ENCODE data around the gene CDK17. TPM values are rescaled to one million over a fixed set of nuclear protein-coding genes. Genes with fewer than 3 reads are reported as not detected.

Gene CDK17
- total RNA-seq, 8 experiments from 2014 or later: 28.5 to 61.1 (median 45.5) TPM

GRCh38 chr12:96257550-96258103 lies 142.6 kb downstream of the CDK17 start:
- 50 to 100% (median 80%) methylated on average over 1 to 2 of the region's 2 CpGs; no CpG with 5 or more reads in 3 of the 10 experiments for WGBS, 10 experiments
- Histone ChIP-seq H3K27ac (no peak overlapping the region), H3K4me3 (no peak overlapping the region), H3K4me1 (replicated peaks in 1 of 2) (peaks cover 9 to 10% of the 10 kb centered on the region in 2 donors)
- ATAC-seq (replicated peaks in 6 of 8): no peak
- in situ Hi-C loops (cut with MboI; ENCODE audit: low pct_unique_long_range_greater_than_20kb in 2 of 9, low sequenced_read_pairs in 9 of 9, unreplicated experiment in 9 of 9): loop anchor here in 1 of 9 experiments (25.0 kb wide), 1 partner anchor 255 kb away; no protein-coding TSS in a partner anchor

- H3K4me1 ChIP-seq (replicated peaks in 1 of 2): peaks cover 9 to 10% of the 10 kb centered on the region in 2 donors
- ATAC-seq (replicated peaks in 6 of 8): no peak
- in situ Hi-C loops (cut with MboI; ENCODE audit: low pct_unique_long_range_greater_than_20kb in 2 of 9, low sequenced_read_pairs in 9 of 9, unreplicated experiment in 9 of 9): loop anchor here in 1 of 9 experiments (25.0 kb wide), 1 partner anchor 255 kb away; no protein-coding TSS in a partner anchor
- WGBS, 10 experiments: 20 to 93% (median 80%) methylated on average over 1 to 5 of the region's 7 CpGs; no CpG with 5 or more reads in 3 of the 10 experiments
- no peak overlapping the region for H3K27ac ChIP-seq
- no peak overlapping the region for H3K4me3 ChIP-seq
Observed at GRCh38 chr12:96256672-96257361, 143.4 kb downstream of the CDK17 start.

- Histone ChIP-seq H3K4me3 (no peak overlapping the region), H3K4me1 (replicated peaks in 1 of 2) (peaks cover 10 to 14% of the 10 kb centered on the region in 2 donors), H3K27ac (no peak overlapping the region)
- in situ Hi-C loops (cut with MboI; ENCODE audit: low pct_unique_long_range_greater_than_20kb in 2 of 9, low sequenced_read_pairs in 9 of 9, unreplicated experiment in 9 of 9): loop anchor here in 1 of 9 experiments (25.0 kb wide), 1 partner anchor 257 kb away; no protein-coding TSS in a partner anchor
- ATAC-seq (replicated peaks in 6 of 8): peak in 2 of 8 experiments; percentile 43 to 73
- 4 to 93% (median 83%) methylated on average over 1 to 8 of the region's 8 CpGs; no CpG with 5 or more reads in 1 of the 10 experiments for WGBS, 10 experiments
Observed at GRCh38 chr12:96255077-96255476, 145.2 kb downstream of the CDK17 start.

- ATAC-seq (replicated peaks in 6 of 8): peak in 1 of 8 experiments; percentile 6
- WGBS, 10 experiments: 64 to 93% (median 79%) methylated on average over 1 to 4 of the region's 7 CpGs; no CpG with 5 or more reads in 6 of the 10 experiments
- Histone ChIP-seq H3K4me3 (no peak overlapping the region), H3K27ac (peak overlapping the region; percentile 56 to 81), H3K4me1 (replicated peaks in 1 of 2) (peaks cover 16 to 22% of the 10 kb centered on the region in 2 donors)
- in situ Hi-C loops (cut with MboI; ENCODE audit: low pct_unique_long_range_greater_than_20kb in 2 of 9, low sequenced_read_pairs in 9 of 9, unreplicated experiment in 9 of 9): loop anchor here in 1 of 9 experiments (25.0 kb wide), 1 partner anchor 262 kb away; no protein-coding TSS in a partner anchor
Observed at GRCh38 chr12:96250119-96250685, 150.0 kb downstream of the CDK17 start.

GRCh38 chr12:96249196-96250118 lies 150.8 kb downstream of the CDK17 start:
- ATAC-seq (replicated peaks in 6 of 8): peak; percentile 86 to 98 (median 98)
- Histone ChIP-seq H3K27ac (peak overlapping the region; percentile 56 to 81), H3K4me3 (no peak overlapping the region), H3K4me1 (replicated peaks in 1 of 2) (peaks cover 16 to 22% of the 10 kb centered on the region in 2 donors)
- in situ Hi-C loops (cut with MboI; ENCODE audit: low pct_unique_long_range_greater_than_20kb in 2 of 9, low sequenced_read_pairs in 9 of 9, unreplicated experiment in 9 of 9): loop anchor here in 1 of 9 experiments (25.0 kb wide), 1 partner anchor 263 kb away; no protein-coding TSS in a partner anchor
- WGBS, 10 experiments: 24 to 100% (median 93%) methylated on average over 1 to 11 of the region's 16 CpGs; no CpG with 5 or more reads in 2 of the 10 experiments

- H3K4me1 ChIP-seq (replicated peaks in 1 of 2): peaks cover 16 to 22% of the 10 kb centered on the region in 2 donors
- WGBS, 10 experiments: 71 to 100% (median 91%) methylated on average over 1 to 11 of the region's 17 CpGs; no CpG with 5 or more reads in 2 of the 10 experiments
- in situ Hi-C loops (cut with MboI; ENCODE audit: low pct_unique_long_range_greater_than_20kb in 2 of 9, low sequenced_read_pairs in 9 of 9, unreplicated experiment in 9 of 9): no loop called here
- H3K27ac ChIP-seq: no peak overlapping the region
- H3K4me3 ChIP-seq: no peak overlapping the region
- ATAC-seq (replicated peaks in 6 of 8): no peak
Observed at GRCh38 chr12:96248136-96248931, 151.9 kb downstream of the CDK17 start.

GRCh38 chr12:96247563-96247962 lies 152.7 kb downstream of the CDK17 start:
- 73 to 100% (median 93%) methylated on average over 1 to 9 of the region's 13 CpGs; no CpG with 5 or more reads in 4 of the 10 experiments for WGBS, 10 experiments
- Histone ChIP-seq H3K27ac (no peak overlapping the region), H3K4me3 (no peak overlapping the region), H3K4me1 (replicated peaks in 1 of 2) (peaks cover 16 to 22% of the 10 kb centered on the region in 2 donors)
- ATAC-seq (replicated peaks in 6 of 8): peak in 1 of 8 experiments; percentile 5
- in situ Hi-C loops (cut with MboI; ENCODE audit: low pct_unique_long_range_greater_than_20kb in 2 of 9, low sequenced_read_pairs in 9 of 9, unreplicated experiment in 9 of 9): no loop called here

- ATAC-seq (replicated peaks in 6 of 8): no peak
- WGBS, 10 experiments: 95 to 100% (median 97%) methylated on average over 1 to 13 of the region's 36 CpGs; no CpG with 5 or more reads in 3 of the 10 experiments
- Histone ChIP-seq H3K4me1 (replicated peaks in 1 of 2) (peaks cover 18 to 22% of the 10 kb centered on the region in 2 donors), H3K4me3 (no peak overlapping the region), H3K27ac (no peak overlapping the region)
- in situ Hi-C loops (cut with MboI; ENCODE audit: low pct_unique_long_range_greater_than_20kb in 2 of 9, low sequenced_read_pairs in 9 of 9, unreplicated experiment in 9 of 9): no loop called here
Observed at GRCh38 chr12:96246926-96247505, 153.2 kb downstream of the CDK17 start.

GRCh38 chr12:96244826-96245225 lies 155.4 kb downstream of the CDK17 start:
- WGBS, 10 experiments: 76 to 100% (median 91%) methylated on average over 1 to 8 of the region's 13 CpGs; no CpG with 5 or more reads in 3 of the 10 experiments

GRCh38 chr12:96242597-96242996 lies 157.6 kb downstream of the CDK17 start:
- Histone ChIP-seq H3K27ac (no peak overlapping the region), H3K4me1 (replicated peaks in 1 of 2) (peaks cover 19 to 24% of the 10 kb centered on the region in 2 donors), H3K4me3 (no peak overlapping the region)
- no peak for ATAC-seq (replicated peaks in 6 of 8)
- 76 to 100% (median 90%) methylated on average over 2 to 6 of the region's 12 CpGs; no CpG with 5 or more reads in 2 of the 10 experiments for WGBS, 10 experiments
- in situ Hi-C loops (cut with MboI; ENCODE audit: low pct_unique_long_range_greater_than_20kb in 2 of 9, low sequenced_read_pairs in 9 of 9, unreplicated experiment in 9 of 9): no loop called here

More at GRCh38 chr12:96244826-96245225, 155.4 kb downstream of the CDK17 start:
- Histone ChIP-seq H3K4me3 (no peak overlapping the region), H3K27ac (no peak overlapping the region), H3K4me1 (replicated peaks in 1 of 2) (peaks cover 28 to 31% of the 10 kb centered on the region in 2 donors)
- no peak for ATAC-seq (replicated peaks in 6 of 8)
- in situ Hi-C loops (cut with MboI; ENCODE audit: low pct_unique_long_range_greater_than_20kb in 2 of 9, low sequenced_read_pairs in 9 of 9, unreplicated experiment in 9 of 9): no loop called here

GRCh38 chr12:96241846-96242256 lies 158.4 kb downstream of the CDK17 start:
- Histone ChIP-seq H3K27ac (no peak overlapping the region), H3K4me1 (replicated peaks in 1 of 2) (peaks cover 19 to 24% of the 10 kb centered on the region in 2 donors), H3K4me3 (no peak overlapping the region)
- 0 to 85% (median 70%) methylated on average over 2 to 9 of the region's 9 CpGs; no CpG with 5 or more reads in 5 of the 10 experiments for WGBS, 10 experiments
- in situ Hi-C loops (cut with MboI; ENCODE audit: low pct_unique_long_range_greater_than_20kb in 2 of 9, low sequenced_read_pairs in 9 of 9, unreplicated experiment in 9 of 9): no loop called here
- ATAC-seq (replicated peaks in 6 of 8): peak; percentile 41 to 97 (median 70)

Measured in motor neuron (in vitro differentiated cells).